BLaER1 (cell line): ENCODE data around the gene GRK5.
"Not testable (repeated sequence)": the region's sequence is repeated elsewhere in the genome, so short reads cannot be mapped to it uniquely, and the experiment has no call there.

ENCODE experiments used
- H3K27ac ChIP-seq: shearing (Covaris generic); formaldehyde crosslinking; 2 replicates; pipeline ENCODE4 v1.8.1; 2022
- H3K27me3 ChIP-seq: shearing (Covaris generic); formaldehyde crosslinking; 2 replicates; pipeline ENCODE4 v1.8.1; 2022
- H3K36me3 ChIP-seq: shearing (Covaris generic); formaldehyde crosslinking; 2 replicates; pipeline ENCODE4 v1.8.1; 2022
- H3K4me1 ChIP-seq: shearing (Covaris generic); formaldehyde crosslinking; 2 replicates; pipeline ENCODE4 v1.8.1; 2022
- H3K4me2 ChIP-seq: shearing (Covaris generic); formaldehyde crosslinking; 2 replicates; pipeline ENCODE4 v1.8.1; 2022
- H3K4me3 ChIP-seq: shearing (Covaris generic); formaldehyde crosslinking; 2 replicates; pipeline ENCODE4 v1.8.1; 2022
- H3K9ac ChIP-seq: shearing (Covaris generic); formaldehyde crosslinking; 2 replicates; pipeline ENCODE4 v1.8.1; 2022
- H3K9me3 ChIP-seq: shearing (Covaris generic); formaldehyde crosslinking; 2 replicates; pipeline ENCODE4 v1.8.1; 2022
- H4K20me1 ChIP-seq: shearing (Covaris generic); formaldehyde crosslinking; 2 replicates; pipeline ENCODE4 v1.8.1; 2022
- Cebpa-rat ChIP-seq: shearing (Covaris generic); IDR thresholded peaks from 2 replicates; pipeline ENCODE4 v1.8.1; 2022

Gene GRK5

GRCh38 chr10:119254335-119254734, 47.0 kb downstream of the GRK5 start:
- TF ChIP-seq Cebpa-rat = no peak
- no peak overlapping the region for H3K27ac ChIP-seq
- H3K27me3 ChIP-seq = no peaks in the 10 kb centered on the region
- no peak overlapping the region for H3K4me3 ChIP-seq
- H3K4me1 ChIP-seq = peaks cover 9% of the 10 kb centered on the region
- H3K9ac ChIP-seq = no peak overlapping the region
- H3K9me3 ChIP-seq = no peaks in the 10 kb centered on the region
- peak overlapping the region; percentile 25; the same call in 1 of the 2 replicates for H3K4me2 ChIP-seq
- H3K36me3 ChIP-seq = no peaks in the 10 kb centered on the region
- H4K20me1 ChIP-seq = no peaks in the 10 kb centered on the region

- no peaks in the 10 kb centered on the region for H4K20me1 ChIP-seq
- no peaks in the 10 kb centered on the region for H3K9me3 ChIP-seq
- no peak overlapping the region for H3K4me3 ChIP-seq
- no peaks in the 10 kb centered on the region for H3K27me3 ChIP-seq
- no peak overlapping the region for H3K9ac ChIP-seq
- no peak overlapping the region for H3K4me2 ChIP-seq
- peaks cover 9% of the 10 kb centered on the region for H3K4me1 ChIP-seq
- no peak overlapping the region for H3K27ac ChIP-seq
- no peak for TF ChIP-seq Cebpa-rat
- no peaks in the 10 kb centered on the region for H3K36me3 ChIP-seq
These were observed 48.7 kb downstream of the GRK5 start for GRCh38 chr10:119256030-119256429.

GRCh38 chr10:119256897-119257296, 49.5 kb downstream of the GRK5 start:
- Histone ChIP-seq H3K4me2 (no peak overlapping the region), H3K27me3 (no peaks in the 10 kb centered on the region), H3K27ac (no peak overlapping the region), H3K4me3 (no peak overlapping the region), H3K9me3 (peaks cover 4% of the 10 kb centered on the region), H4K20me1 (no peaks in the 10 kb centered on the region), H3K36me3 (no peaks in the 10 kb centered on the region), H3K4me1 (peaks cover 9% of the 10 kb centered on the region), H3K9ac (no peak overlapping the region)
- no peak for TF ChIP-seq Cebpa-rat

- Histone ChIP-seq H3K27me3 (no peaks in the 10 kb centered on the region), H3K27ac (no peak overlapping the region), H3K36me3 (no peaks in the 10 kb centered on the region), H3K9ac (no peak overlapping the region), H3K4me1 (peaks cover 9% of the 10 kb centered on the region), H3K9me3 (peaks cover 15% of the 10 kb centered on the region), H3K4me3 (no peak overlapping the region), H4K20me1 (no peaks in the 10 kb centered on the region), H3K4me2 (no peak overlapping the region)
- no peak for TF ChIP-seq Cebpa-rat
These were observed 50.6 kb downstream of the GRK5 start for GRCh38 chr10:119257899-119258419.

GRCh38 chr10:119259345-119259744, 52.0 kb downstream of the GRK5 start:
- Histone ChIP-seq H3K4me2 (no peak overlapping the region), H3K9me3 (peaks cover 16% of the 10 kb centered on the region), H3K36me3 (no peaks in the 10 kb centered on the region), H3K9ac (no peak overlapping the region), H3K27ac (no peak overlapping the region), H4K20me1 (no peaks in the 10 kb centered on the region), H3K4me1 (peaks cover under 1% of the 10 kb centered on the region; the same call in 1 of the 2 replicates), H3K27me3 (no peaks in the 10 kb centered on the region), H3K4me3 (no peak overlapping the region)
- TF ChIP-seq Cebpa-rat = no peak

GRCh38 chr10:119261016-119261415, 53.6 kb downstream of the GRK5 start:
- not testable (repeated sequence) for H3K9ac ChIP-seq

GRCh38 chr10:119263951-119264617, 56.7 kb downstream of the GRK5 start:
- Histone ChIP-seq H4K20me1 (no peaks in the 10 kb centered on the region), H3K9ac (no peak overlapping the region), H3K27me3 (no peaks in the 10 kb centered on the region), H3K4me1 (peaks cover 7% of the 10 kb centered on the region), H3K27ac (no peak overlapping the region), H3K9me3 (peaks cover 16% of the 10 kb centered on the region), H3K4me2 (no peak overlapping the region), H3K4me3 (no peak overlapping the region), H3K36me3 (no peaks in the 10 kb centered on the region)
- no peak for TF ChIP-seq Cebpa-rat

More at GRCh38 chr10:119261016-119261415, 53.6 kb downstream of the GRK5 start:
- not testable (repeated sequence) for H3K4me1 ChIP-seq, H3K4me3 ChIP-seq, H3K27me3 ChIP-seq, H3K36me3 ChIP-seq, H3K4me2 ChIP-seq, H3K27ac ChIP-seq, H4K20me1 ChIP-seq
- peaks cover 16% of the 10 kb centered on the region for H3K9me3 ChIP-seq

GRCh38 chr10:119265691-119266090, 58.3 kb downstream of the GRK5 start:
- Histone ChIP-seq H3K9me3 (peaks cover 16% of the 10 kb centered on the region), H3K4me3 (no peak overlapping the region), H3K27ac (no peak overlapping the region), H3K27me3 (no peaks in the 10 kb centered on the region), H3K4me2 (no peak overlapping the region), H3K9ac (no peak overlapping the region), H4K20me1 (no peaks in the 10 kb centered on the region), H3K36me3 (no peaks in the 10 kb centered on the region), H3K4me1 (peaks cover 11% of the 10 kb centered on the region)
- TF ChIP-seq Cebpa-rat = no peak

GRCh38 chr10:119267384-119267783, 60.0 kb downstream of the GRK5 start:
- Histone ChIP-seq H3K27me3 (no peaks in the 10 kb centered on the region), H3K9ac (no peak overlapping the region), H3K36me3 (no peaks in the 10 kb centered on the region), H3K4me1 (peaks cover 20% of the 10 kb centered on the region), H4K20me1 (no peaks in the 10 kb centered on the region), H3K9me3 (peaks cover 7% of the 10 kb centered on the region; the same call in 1 of the 2 replicates), H3K4me3 (no peak overlapping the region), H3K27ac (no peak overlapping the region), H3K4me2 (no peak overlapping the region)
- TF ChIP-seq Cebpa-rat = no peak

GRCh38 chr10:119268428-119268827, 61.1 kb downstream of the GRK5 start:
- no peaks in the 10 kb centered on the region for H3K9me3 ChIP-seq
- TF ChIP-seq Cebpa-rat = no peak
- peak overlapping the region; percentile 57; the same call in 1 of the 2 replicates for H3K27ac ChIP-seq
- H3K4me1 ChIP-seq = peaks cover 20% of the 10 kb centered on the region
- H3K9ac ChIP-seq = no peak overlapping the region; the same call in 1 of the 2 replicates
- H3K4me3 ChIP-seq = no peak overlapping the region
- H3K27me3 ChIP-seq = no peaks in the 10 kb centered on the region
- no peaks in the 10 kb centered on the region for H4K20me1 ChIP-seq
- no peaks in the 10 kb centered on the region for H3K36me3 ChIP-seq
- H3K4me2 ChIP-seq = peak overlapping the region; percentile 59
